ENCODE data around the gene SUPT4H1.

The SUPT4H1 gene

GRCh38 chr17:58380207-58381123, 28.5 kb upstream of the SUPT4H1 start:
- DNase-seq: no peak

GRCh38 chr17:58379511-58379824, 27.5 kb upstream of the SUPT4H1 start:
- DNase-seq: no peak

DNA sequence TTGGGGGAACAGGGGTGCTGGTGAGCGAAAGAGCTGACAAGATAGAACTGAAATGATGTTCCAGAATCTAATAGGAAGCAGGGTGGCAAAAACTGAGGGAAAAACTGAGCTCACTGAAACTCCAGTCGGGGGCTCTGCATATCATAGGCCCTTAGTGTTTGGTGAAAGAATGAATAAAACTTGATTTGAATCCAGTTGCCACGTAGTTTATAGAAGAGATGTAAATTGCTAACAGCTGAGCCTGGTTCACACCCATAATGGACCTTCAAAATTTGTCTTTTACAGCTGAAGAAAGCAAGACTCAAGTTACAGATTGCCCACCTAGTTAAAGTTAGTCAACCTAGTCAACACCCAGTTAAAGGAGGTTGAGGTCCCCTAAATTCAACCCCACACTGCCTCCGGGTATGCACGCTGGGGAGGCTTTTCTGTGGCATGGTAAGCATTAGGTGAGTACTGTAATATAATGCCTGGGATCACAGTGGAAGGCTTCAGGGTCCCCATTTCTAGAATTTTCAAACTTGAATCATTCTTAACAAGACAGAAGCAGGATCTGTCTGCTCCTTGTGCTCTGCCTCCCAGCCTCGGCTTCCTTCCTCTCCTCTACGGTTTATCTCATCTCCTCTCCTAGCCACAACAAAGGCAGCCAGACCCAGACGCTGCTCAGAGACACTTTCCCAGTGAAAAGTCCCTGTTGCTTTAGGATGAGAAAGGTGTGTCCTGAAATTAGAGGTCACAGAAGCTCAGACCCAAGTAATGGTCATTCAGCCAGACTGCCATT, 26.9 kb upstream of the SUPT4H1 start:
- DNase-seq: no peak

GRCh38 chr17:58377661-58378060, 25.7 kb upstream of the SUPT4H1 start:
- no peak for DNase-seq

- DNase-seq: no peak
These were observed 25.1 kb upstream of the SUPT4H1 start for GRCh38 chr17:58377093-58377601.

- DNase-seq: peak; percentile 39
These were observed 24.5 kb upstream of the SUPT4H1 start for GRCh38 chr17:58376472-58377000.

- no peak for DNase-seq
These were observed 23.8 kb upstream of the SUPT4H1 start for GRCh38 chr17:58375811-58376210.

DNA sequence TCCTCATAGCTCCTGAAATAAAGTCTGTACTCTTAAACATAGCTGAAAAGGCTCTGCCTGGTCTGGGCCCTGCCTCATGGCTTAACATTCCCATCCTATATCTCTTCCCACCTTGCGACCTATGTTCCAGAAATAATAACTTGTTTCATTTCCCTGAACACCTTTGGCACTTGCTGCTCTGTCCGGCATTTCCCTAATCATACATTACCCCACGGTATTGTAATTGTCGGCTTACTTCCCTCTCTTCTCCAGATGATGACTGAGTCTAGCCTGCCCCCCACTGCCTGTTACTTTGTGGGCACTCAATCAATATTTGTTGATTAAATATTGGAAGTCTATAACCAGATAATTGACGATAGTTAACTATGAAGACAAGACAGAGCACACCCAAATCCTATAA, 23.3 kb upstream of the SUPT4H1 start:
- DNase-seq: no peak

- DNase-seq: no peak
These were observed 21.9 kb upstream of the SUPT4H1 start for GRCh38 chr17:58373923-58374322.

GRCh38 chr17:58373003-58373402, 21.0 kb upstream of the SUPT4H1 start:
- DNase-seq: no peak

GRCh38 chr17:58371300-58371950, 19.4 kb upstream of the SUPT4H1 start:
- no peak for DNase-seq

GRCh38 chr17:58370716-58371115, 18.7 kb upstream of the SUPT4H1 start:
- no peak for DNase-seq

DNA sequence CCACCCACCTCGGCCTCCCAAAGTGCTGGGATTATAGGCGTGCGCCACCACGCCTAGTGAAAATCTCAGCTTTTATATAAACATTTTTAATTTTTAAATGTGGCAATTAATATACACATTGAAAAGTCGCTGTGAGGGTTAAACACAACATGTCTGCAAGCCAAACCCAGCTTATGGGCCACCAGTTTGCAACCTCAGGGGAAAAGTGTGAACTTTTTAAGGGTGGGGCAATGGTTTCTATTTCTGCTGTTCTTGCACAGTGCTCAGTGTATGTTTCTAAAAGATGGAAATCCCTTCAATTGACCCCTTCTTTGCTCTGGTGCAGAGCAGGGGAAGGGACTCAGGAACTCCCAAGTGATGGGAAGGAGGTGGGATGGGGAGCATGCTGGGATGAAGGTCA, 18.3 kb upstream of the SUPT4H1 start:
- no peak for DNase-seq

DNA sequence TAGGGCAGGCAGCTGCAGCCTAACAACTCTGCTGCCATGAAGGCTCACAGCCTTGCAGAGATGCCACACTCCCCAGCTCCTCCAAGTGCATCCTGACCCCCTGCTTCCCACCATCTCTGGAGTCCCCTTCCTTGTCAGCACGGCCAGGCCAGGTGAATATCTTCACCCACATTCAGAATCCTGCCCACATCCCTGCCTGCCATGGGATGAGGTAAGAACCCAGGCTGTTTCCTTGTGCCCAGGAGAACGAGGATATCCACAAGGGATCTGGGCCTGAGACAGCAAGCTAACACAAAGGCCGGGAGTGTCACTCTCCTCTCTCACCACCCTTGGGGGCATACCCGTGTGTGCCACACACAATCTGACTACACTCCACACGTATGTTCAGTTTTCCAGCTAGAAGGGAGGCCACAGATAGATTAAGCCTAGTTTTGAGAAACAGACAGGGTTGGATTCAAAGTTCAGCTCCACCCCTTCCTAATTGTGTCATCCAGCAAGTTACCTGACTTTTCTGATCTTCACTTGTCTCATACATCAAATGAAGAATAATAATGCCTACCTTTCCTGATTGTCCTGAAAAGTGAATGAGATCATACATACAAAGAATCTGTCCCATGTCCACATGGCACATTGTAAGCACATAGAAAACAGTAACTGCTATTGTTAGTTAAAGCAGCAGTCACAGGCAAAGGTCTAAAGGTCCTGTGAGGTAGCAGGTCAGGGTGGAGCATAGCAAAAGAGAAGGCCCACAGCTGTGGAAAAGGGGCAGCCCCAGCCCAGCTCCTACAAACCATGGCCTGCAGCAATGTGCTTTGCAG, 17.4 kb upstream of the SUPT4H1 start:
- no peak for DNase-seq

DNA sequence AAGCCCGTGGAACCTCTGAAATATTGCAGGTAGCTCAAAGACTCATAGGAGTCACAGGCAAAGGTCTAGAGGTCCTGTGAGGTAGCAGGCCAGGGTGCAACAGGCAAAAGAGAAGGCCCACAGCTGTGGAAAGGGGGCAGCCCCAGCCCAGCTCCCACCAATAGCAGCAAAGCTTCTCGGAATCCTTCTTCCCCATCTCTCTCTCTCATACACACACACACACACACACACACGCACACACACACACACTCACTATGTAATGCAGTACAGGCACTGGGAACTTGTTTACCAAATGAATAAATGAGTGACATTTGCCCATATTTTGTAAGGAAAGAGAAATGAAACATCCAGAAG, 16.8 kb upstream of the SUPT4H1 start:
- DNase-seq: peak; percentile 12

DNA sequence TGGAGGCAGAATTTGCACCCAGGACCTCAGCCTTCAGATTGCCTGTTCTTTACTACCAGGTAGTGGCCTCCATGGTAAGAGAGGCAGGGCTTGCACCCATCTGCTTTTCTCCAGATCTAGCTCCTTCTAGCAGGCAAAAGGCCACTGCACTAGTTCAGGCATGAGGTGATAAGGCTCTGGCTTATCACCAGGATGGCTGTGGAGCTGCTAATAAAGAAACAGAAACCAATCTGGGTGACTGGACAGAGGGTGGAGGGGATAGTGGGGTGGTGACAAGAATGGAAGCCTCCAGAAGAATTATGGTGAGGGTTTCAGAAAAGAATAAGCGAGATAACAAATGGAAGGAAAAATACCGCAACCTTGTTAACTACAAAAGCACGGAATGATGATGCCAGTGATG, 15.5 kb upstream of the SUPT4H1 start:
- DNase-seq: no peak

DNA sequence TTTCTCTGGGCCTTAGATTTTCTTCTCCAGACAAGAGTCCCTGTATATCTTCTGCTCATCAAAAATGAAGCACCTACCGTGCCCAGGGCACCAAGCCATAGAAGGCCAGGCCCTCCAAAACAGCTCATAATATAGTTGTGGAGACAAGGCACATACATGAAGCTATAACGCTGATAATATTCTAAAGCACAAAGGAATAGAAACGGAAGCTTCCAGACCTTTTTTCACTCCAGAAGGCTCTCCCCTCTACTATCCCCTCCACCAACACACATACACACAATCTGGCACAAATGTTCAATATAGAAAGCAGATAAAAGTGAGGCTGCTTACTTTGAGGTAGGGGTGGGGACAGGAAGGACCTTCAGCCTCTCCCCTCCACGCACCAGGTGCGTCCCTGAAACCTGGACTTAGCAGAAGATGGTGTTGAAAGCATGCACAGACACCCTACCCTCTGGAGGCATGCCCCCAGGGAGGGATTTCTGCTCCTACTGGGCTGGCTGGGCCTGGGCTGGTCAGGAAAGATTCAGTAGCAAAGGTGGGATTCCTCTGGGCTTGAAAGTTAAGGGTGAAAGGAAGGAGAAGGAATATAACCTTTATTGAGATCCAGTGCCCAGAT, 14.1 kb upstream of the SUPT4H1 start:
- no peak for DNase-seq

GRCh38 chr17:58365185-58365979, 13.4 kb upstream of the SUPT4H1 start:
- DNase-seq: no peak

DNA sequence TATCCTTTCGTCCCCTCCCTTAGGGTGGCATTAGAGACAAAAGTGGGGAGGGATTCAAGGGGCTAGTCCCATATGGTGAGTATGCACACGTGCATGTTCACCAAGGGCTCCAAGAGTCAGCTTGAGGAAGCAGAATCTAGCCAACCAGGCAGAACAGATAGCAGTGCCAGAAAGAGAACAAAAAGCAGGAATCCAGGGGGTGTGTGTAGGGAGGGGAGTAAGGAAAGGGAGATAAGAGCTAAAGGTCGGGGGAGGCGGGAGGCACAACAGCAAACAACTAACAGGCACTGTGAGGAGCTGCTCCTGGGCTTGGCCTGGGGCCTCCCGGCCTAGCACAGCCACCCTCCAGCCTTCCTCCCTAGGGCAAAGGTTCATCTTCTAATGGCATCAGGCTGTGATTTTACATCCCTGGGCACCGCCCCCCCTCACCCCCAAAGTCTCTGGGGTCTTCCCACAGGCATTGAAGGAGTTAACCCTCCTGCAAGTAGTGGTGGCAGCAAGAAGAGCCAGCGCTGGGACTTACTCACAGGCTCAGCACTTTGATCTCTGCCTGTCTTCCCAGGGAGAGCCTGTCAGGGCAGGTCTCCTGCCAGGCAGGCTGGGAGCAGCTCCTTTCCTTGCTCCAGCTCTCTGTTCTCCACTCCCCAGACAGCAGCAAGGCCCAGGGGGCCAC, 12.4 kb upstream of the SUPT4H1 start:
- DNase-seq: no peak

GRCh38 chr17:58363457-58364185, 11.6 kb upstream of the SUPT4H1 start:
- DNase-seq: no peak

Measured in MV-4-11 (cell line).